ENCODE data around the gene CBR4. TPM values are rescaled to one million over a fixed set of nuclear protein-coding genes. Genes with fewer than 3 reads are reported as not detected.
A peak's percentile ranks its signal among the peaks of the same experiment; 100 is the strongest.
"Not testable (repeated sequence)": the region's sequence is repeated elsewhere in the genome, so short reads cannot be mapped to it uniquely, and the experiment has no call there.

The CBR4 gene
- polyA plus RNA-seq, 10 donors = 15.0 to 27.1 (median 18.2) TPM

DNA sequence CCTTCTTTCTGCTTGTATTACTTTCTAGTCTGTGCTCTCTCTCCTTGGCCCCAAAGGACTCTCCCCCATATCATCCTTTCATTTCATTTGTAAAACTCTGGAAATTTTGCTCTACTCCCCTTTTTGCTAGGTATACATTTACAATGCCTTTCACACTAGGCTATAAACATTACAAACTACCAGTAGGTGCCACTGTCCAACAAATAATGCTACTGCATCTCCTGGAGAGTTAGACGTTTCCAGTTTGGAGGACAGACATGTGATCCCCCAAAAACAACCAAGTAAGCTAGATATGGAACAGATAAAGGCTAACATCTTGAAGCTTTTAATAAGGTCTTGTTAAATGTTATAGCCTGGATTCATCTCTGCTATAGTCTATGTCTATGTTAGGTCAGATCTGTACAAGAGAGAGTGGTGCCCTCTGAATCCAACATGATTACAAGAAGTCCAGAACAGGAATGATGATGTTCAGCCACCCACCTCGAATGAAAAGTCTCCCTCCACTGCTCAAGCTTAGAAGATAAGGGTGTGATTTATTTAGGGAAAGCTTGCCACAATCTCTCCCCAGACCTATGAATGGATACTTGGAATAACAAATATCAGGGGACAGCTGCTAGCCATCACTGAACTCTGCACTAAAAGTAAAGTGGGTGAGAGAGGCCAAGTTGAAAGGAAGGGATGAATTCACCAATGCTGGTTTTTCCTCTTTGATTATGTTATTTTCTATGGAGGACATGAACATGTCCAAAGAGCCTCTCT lies 14.3 kb downstream of the CBR4 start:
- peak in 1 of 3 donors; percentile 42 for DNase-seq

DNA sequence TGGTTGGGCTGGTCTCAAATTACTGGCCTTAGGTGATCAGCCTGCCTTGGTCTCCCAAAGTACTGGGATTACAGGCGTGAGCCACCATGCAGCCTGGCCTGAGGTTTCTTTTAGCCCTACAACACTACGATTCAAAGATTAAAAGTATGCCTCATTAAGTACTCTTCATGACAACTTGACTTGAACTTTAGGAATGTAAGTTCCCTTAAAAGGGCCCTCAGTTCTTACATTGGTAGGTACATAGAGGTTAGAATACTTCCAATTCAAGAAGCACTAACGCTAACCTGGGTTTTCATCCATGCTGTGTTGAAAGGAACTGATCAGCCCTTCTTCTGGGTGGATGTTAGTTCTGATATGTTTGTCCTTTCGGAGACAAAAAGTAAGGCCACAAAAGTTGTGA lies 15.1 kb downstream of the CBR4 start:
- DNase-seq = no peak

GRCh38 chr4:168993714-168994510 lies 16.1 kb downstream of the CBR4 start:
- DNase-seq = no peak

GRCh38 chr4:168992952-168993482 lies 17.0 kb downstream of the CBR4 start:
- not testable (repeated sequence) for DNase-seq

DNA sequence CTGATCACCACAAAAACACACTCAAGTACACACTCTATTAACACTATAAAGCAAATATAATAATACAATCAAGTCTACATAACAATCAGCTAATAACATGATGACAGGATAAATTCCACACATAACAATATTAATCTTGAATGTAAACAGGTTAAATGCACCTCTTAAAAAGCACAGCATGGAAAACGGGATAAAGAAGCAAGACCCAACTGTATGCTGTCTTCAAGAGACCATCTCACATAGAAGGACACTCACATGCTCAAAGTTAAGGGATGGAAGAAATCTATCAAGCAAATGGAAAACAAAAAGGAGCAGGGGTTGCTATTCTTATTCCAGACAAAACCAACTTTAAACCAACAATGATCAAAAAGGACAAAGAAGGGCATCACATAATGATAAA lies 28.1 kb downstream of the CBR4 start:
- no peak for DNase-seq

GRCh38 chr4:168981460-168981859 lies 28.6 kb downstream of the CBR4 start:
- DNase-seq = no peak

DNA sequence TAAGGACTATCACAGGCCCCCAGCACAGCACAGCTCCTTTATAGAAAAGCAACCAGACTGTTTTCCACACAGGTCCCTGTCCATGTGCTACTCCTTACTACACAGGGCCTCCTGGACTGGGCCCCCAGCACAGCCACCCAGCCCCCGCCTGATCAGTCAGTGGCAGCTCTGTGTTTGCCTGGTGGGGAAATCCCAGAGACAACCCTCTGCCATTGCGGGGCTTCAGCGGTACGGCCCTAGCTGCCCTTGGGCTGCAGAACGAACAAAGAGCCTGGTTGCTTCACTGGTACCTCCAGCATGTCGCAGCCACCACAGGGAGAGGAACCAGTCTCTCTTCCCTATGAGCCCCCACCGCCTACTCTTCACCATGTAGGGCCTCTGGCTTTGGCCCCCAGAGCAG lies 30.7 kb downstream of the CBR4 start:
- no peak for DNase-seq

DNA sequence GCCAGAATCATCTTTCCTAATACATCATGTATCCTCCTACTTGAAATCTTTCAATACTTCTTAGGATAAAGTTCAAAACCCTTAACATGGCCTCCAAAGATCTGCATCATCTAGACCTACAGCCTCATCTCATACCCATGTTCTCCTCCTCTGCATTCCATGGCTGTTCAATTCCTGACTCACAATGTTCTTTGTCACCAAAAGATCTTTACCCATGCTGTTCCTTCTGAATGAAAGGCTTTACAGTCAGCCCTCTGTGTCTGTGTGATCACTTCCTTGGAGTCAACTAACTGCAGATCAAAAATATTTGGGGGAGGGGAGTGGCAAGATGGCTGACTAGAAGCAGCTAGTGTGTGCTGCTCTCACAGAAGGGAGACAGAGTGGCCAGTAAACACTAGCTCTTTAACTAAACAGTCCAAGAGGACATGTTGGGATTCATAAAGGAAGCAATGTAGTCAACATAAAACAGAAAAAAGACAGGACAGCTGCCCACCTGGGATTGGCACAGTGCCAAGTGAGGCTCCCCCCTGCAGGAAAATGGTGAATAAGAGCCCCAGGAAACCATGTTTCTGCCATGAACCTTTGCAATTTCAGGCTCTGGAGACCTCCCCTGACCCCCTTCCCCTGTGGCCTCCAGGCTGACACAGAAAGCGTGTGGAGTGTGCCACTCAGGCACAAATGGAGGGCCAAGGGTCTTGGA lies 31.9 kb downstream of the CBR4 start:
- peak in 1 of 3 donors; percentile 45 for DNase-seq

DNA sequence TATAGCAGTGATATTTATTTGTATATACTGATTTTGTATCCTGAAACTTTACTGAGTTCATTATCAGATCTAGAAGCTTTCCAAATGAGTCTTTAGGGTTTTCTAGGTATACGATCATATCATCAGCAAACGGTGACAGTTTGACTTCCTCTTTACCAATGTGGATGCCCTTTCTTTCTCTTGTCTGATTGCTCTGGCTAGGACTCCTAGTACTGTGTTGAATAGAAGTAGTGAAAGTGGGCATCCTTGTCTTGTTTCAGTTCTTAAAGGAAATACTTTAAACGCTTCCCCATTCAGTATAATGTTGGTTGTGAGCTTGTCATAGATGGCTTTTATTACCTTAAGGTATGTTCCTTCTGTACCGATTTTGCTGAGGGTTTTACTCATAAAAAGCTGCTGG lies 37.5 kb downstream of the CBR4 start:
- DNase-seq = no peak

- DNase-seq = no peak
Observed at GRCh38 chr4:168960716-168961115, 49.3 kb downstream of the CBR4 start.

- DNase-seq = no peak
Observed at GRCh38 chr4:168955674-168956073, 54.4 kb downstream of the CBR4 start.

GRCh38 chr4:168952821-168953246 lies 57.2 kb downstream of the CBR4 start:
- not testable (repeated sequence) for DNase-seq

- no peak for DNase-seq
Observed at GRCh38 chr4:168945291-168945690, 64.8 kb downstream of the CBR4 start.

- no peak for DNase-seq
Observed at GRCh38 chr4:168942985-168943384, 67.1 kb downstream of the CBR4 start.

Data from muscle of back (tissue), 11 donors.